ENCODE results near the gene DGKD. TPM values are rescaled to one million over a fixed set of nuclear protein-coding genes. Genes with fewer than 3 reads are reported as not detected.

Gene DGKD
- total and polyA plus RNA-seq, 7 donors, result 59.4 to 365 (median 173) TPM

DNA sequence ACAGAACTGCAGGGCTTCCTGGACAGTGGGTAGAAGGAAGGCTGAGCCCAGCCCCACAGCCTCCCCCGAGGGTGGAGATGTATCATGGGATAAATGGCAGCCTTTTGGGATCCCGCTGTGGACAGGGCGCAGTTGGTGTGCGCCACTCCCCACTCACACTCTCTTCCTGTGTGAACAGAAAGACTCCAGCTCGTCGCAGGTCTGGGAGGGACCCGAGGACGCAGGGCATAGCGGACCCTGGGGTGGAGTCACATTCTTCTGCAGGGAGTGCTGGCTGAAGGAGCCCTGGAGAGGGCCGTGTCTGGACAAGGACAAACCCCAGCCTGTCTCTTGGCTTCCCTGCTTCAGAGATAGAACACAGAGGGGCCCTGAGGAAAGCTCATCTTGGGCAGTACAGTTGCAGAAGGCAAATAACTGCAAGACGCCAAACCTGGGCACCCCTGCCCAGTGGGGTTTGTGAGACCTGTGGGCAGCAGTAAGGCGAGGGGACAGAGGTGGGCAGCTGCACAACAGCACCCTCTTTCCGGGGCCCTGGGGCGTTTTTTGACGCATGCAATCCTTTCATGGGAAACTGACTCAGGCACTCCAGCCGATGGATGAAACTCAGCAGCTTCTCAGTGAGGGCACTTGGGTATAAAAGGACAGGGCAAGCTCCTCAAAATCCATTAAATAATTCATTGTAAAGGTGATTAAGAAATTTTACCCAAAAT, 110.4 kb downstream of the DGKD start:
- Histone ChIP-seq H3K27ac (peak overlapping the region; percentile 23), H3K4me3 (no peak overlapping the region), H3K27me3 (ENCODE audit: insufficient read depth in 3 of 3, low read length in 2 of 3) (no peaks in the 10 kb centered on the region), H3K36me3 (ENCODE audit: insufficient read depth in 1 of 2, low read depth in 1 of 2) (peaks cover 0 to 100% of the 10 kb centered on the region in 2 donors), H3K4me1 (peaks cover 20% of the 10 kb centered on the region), H3K9me3 (no peaks in the 10 kb centered on the region)
- ATAC-seq, result no peak
- DNase-seq, result peak; percentile 9 to 48
- intact Hi-C loops (cut with DNase I), result no loop called here
- 90 to 96% (median 91%) methylated on average over 16 of the region's 16 CpGs for WGBS, 3 donors
- no peak for TF ChIP-seq CTCF (IDR thresholded peaks at IDR 0.05)

DNA sequence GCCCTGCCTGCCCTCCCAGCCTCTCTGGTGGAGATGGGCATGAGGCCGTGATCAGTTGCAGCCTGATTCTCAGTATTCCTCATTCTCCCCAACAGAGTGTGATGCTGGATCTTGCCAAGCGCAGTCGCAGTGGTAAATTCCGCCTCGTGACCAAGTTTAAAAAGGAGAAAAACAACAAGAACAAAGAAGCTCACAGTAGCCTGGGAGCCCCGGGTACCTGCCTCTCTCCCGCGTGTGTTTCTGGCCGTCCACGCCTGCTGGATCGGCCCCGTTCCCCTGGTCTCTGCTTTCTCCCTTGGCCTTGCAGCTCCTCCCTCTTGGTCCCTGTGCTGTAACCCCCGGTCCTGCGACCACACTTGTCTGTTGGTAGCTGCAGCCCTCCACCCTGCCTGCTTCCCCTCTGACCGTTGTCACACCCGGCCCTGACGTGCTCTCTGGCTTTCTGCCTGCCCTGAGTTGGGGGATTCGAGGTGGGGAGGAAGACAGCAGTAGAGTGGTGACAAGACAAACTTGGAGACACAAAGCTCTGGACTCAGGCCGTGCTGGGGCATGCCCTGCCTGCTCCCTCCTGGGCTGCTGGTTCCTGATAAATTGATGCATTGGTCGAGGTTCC, 112.8 kb downstream of the DGKD start:
- intact Hi-C loops (cut with DNase I), result no loop called here
- H3K27ac ChIP-seq, result peak overlapping the region; percentile 15
- H3K9me3 ChIP-seq, result no peaks in the 10 kb centered on the region
- DNase-seq, result peak in 1 of 2 donors; percentile 53
- H3K27me3 ChIP-seq (ENCODE audit: insufficient read depth in 3 of 3, low read length in 2 of 3), result no peaks in the 10 kb centered on the region
- peaks cover 10 to 100% of the 10 kb centered on the region in 2 donors for H3K36me3 ChIP-seq (ENCODE audit: insufficient read depth in 1 of 2, low read depth in 1 of 2)
- TF ChIP-seq CTCF (IDR thresholded peaks at IDR 0.05), result no peak
- 88 to 91% (median 89%) methylated on average over 20 of the region's 20 CpGs for WGBS, 3 donors
- ATAC-seq, result no peak
- no peak overlapping the region for H3K4me3 ChIP-seq
- H3K4me1 ChIP-seq, result peaks cover 8% of the 10 kb centered on the region

DNA sequence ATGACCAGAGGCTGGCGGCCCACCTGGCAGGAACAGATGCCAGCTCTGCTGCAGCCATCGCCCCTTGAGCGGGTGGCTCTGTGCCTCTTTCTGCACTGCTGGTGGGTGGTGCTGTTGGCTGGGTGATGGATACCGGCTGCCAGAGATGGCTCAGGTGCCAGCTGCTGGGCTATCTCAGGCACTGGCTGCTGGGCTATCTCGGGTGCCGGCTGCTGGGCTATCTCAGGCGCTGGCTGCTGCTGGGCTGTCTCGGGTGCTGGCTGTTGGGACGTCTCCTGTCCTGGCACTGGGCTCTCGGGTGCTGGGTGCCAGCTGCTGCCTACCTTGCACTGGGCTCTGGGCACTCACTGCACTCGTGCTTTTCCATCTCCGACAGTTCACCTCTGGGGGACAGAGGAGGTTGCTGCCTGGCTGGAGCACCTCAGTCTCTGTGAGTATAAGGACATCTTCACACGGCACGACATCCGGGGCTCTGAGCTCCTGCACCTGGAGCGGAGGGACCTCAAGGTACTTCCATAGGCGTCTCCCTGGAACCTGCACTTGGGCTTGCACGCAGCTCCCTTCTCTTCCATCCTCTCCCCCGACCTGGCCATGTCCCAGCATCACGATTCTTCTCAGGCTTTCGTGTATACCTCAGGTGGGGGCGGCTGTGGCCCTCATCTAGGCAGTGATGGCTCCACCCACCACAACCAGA, 113.9 kb downstream of the DGKD start:
- ATAC-seq (peak; percentile 4 to 23 (median 18)), DNase-seq (peak in 1 of 2 donors; percentile 52)
- Histone ChIP-seq H3K9me3 (no peaks in the 10 kb centered on the region), H3K36me3 (ENCODE audit: insufficient read depth in 1 of 2, low read depth in 1 of 2) (peaks cover 10 to 100% of the 10 kb centered on the region in 2 donors), H3K4me1 (peaks cover 8% of the 10 kb centered on the region), H3K4me3 (no peak overlapping the region), H3K27me3 (ENCODE audit: insufficient read depth in 3 of 3, low read length in 2 of 3) (no peaks in the 10 kb centered on the region), H3K27ac (peak overlapping the region; percentile 76)
- TF ChIP-seq CTCF (IDR thresholded peaks at IDR 0.05), result no peak
- intact Hi-C loops (cut with DNase I), result no loop called here
- 65 to 79% (median 66%) methylated on average over 22 of the region's 22 CpGs for WGBS, 3 donors

GRCh38 chr2:233468741-233469110, 114.4 kb downstream of the DGKD start:
- peaks cover 10 to 100% of the 10 kb centered on the region in 2 donors for H3K36me3 ChIP-seq (ENCODE audit: insufficient read depth in 1 of 2, low read depth in 1 of 2)
- ATAC-seq (peak; percentile 12 to 29 (median 16)), DNase-seq (peak in 1 of 2 donors; percentile 53)
- intact Hi-C loops (cut with DNase I), result no loop called here
- no peaks in the 10 kb centered on the region for H3K27me3 ChIP-seq (ENCODE audit: insufficient read depth in 3 of 3, low read length in 2 of 3)
- WGBS, 3 donors, result 66 to 82% (median 70%) methylated on average over 8 of the region's 8 CpGs
- H3K4me3 ChIP-seq, result no peak overlapping the region
- TF ChIP-seq CTCF (IDR thresholded peaks at IDR 0.05), result no peak
- no peaks in the 10 kb centered on the region for H3K9me3 ChIP-seq
- peaks cover 8% of the 10 kb centered on the region for H3K4me1 ChIP-seq
- peak overlapping the region; percentile 76 for H3K27ac ChIP-seq
